Stimulated activated CD8-positive, alpha-beta memory T cell treated with anti-CD3 and anti-CD28 coated beads, Interleukin-4, amount 100 ng/mL, for 48 hours (primary cell): ENCODE results near the gene IMMP2L.
"Not testable (repeated sequence)": the region's sequence is repeated elsewhere in the genome, so short reads cannot be mapped to it uniquely, and the experiment has no call there.

ENCODE experiments used
- DNase-seq: peaks from one replicate; pipeline ENCODE4 v3.0.0-alpha.2; 2020

The IMMP2L gene

GRCh38 chr7:111505422-111505821 lies 56.9 kb downstream of the IMMP2L start:
- not testable (repeated sequence) for DNase-seq

GRCh38 chr7:111501799-111502198 lies 60.5 kb downstream of the IMMP2L start:
- DNase-seq = not testable (repeated sequence)

DNA sequence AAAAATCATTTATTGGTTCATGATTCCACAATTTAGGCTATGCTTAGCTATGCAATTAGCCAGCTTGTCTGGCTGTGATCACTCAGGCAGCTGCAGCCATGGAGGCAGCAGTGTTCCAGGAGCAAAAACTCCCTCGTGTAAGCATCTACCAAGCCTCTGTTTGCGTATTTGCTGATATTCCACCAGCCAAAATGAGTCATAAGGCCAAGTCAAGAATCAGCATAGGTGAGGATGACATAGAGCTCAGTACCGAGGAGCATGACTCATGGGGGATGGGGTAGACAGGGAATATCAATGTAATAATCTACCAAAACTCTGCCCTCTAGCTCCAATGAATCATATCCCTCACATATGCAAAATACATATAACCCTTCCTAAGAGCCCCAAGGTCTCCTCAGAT lies 63.3 kb downstream of the IMMP2L start:
- DNase-seq = no peak

DNA sequence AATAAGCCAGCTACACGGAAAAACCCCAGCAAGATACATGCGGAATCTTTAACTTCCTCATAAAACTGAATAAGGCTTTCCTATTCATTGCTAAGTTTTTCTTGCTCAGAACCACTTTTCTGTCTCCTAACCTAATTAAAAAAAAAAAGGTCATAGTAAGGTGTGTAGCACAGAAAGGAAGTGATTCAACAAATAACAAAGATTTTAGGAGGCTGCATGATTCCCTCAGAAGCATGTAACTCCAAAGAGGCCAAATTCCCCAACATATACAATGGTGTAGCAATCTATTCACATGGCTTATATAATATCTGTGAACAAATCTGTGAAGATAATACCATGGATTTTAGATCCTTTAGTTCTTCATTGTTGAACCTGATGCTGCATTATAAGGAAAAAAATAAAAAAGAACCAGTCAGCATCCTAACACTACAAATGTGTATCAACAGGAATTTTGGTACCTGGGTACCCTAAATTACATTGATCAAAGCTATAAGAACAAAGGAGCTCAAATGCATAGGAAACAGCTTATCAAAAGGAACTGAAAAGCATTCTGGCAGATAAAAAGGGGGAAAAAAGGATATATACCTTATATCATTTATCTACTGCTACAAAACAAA lies 63.8 kb downstream of the IMMP2L start:
- no peak for DNase-seq

DNA sequence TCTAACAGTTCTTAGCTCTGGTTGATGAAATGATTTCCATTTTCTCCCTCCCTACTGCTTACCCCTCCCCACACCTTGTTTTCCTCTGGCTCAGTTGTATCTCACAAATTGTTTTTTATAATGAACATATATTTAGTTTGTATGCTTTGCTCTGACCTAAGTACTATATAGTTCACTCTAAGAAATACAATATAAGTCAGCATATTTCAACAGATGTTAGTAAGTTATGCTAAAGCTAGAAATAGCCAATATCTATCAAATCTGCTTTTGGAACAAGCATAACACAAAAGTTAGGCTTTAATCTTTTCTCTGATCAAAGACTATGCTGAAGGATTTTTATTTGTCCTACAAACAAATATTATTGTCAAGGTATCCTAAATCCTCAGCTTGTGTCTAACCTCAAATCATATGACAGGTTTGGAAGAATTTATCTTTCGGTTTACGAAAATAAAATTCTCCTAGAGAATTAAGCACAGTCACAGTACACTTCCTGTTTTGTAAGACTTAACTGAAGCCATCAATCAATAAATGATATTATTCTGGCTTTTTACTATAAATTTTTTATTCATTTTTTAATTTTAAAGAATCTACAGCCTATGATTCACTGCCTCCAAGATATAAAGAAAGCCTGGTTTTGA lies 67.0 kb downstream of the IMMP2L start:
- DNase-seq = no peak

GRCh38 chr7:111492234-111492633 lies 70.1 kb downstream of the IMMP2L start:
- DNase-seq = no peak

- DNase-seq = no peak
Observed at GRCh38 chr7:111486472-111487142, 75.7 kb downstream of the IMMP2L start.

- DNase-seq = no peak
Observed at GRCh38 chr7:111485701-111486380, 76.5 kb downstream of the IMMP2L start.

- no peak for DNase-seq
Observed at GRCh38 chr7:111483078-111483477, 79.2 kb downstream of the IMMP2L start.

DNA sequence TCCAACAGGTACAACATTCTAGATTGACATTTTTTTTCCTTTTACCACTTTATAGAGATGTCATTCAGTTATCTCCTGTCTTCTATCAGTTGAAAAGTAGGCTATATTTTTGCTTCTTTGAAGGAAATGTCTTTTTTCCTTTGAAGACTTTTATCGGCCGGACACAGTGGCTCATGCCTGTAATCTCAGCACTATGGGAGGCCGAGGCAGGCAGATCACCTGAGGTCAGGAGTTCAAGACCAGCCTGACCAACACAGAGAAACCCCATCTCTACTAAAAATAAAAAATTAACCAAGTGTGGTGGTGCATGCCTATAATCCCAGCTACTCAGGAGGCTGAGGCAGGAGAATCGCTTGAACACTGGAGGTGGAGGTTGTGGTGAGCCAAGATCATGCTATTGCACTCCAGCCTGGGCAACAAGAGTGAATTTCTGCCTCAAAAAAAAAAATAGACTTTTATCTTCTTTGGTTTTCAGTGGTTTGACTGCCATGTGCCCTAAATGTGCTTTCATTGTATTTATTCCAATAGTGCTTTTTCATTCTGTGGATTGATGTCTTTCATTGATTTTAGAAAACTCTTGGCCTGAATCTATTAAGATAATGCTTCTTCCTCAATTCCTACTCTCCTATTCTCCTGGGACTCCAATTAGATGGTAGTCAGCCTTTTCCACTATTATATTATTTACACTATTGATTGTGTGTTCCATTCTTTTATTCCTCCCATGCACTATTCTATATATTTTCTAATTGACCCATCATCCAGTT lies 84.6 kb downstream of the IMMP2L start:
- no peak for DNase-seq

DNA sequence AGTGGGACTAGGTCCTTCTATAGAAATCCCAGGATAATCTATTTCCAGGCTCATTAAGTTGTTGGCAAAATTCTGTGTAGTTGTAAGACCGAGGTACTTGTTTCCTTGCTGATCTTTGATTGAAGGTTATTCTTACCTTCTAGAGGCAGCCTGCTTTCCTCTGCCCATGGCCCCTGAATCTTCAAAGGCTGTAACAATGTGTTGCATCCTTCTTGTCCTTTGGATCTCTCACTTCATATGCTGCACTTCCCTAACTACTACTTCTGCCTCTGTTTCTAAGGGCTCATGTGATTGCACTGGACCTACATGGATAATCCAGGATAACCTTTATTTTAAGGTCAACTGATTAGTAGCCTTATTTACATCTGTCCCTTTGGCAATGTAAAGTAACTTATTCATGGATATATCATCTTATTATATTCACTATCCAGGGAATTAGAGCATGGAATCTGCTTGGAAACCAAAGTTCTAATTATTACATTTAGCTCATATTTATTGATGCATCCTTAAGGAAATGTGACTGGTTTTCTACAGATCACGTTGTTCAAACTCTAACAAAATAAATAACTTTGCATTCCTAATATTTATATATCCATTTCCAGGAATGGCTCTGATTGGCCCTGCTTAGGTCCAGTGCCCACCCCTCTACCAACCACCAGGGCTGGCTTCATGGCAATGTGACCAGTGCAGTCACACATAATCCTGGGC lies 85.6 kb downstream of the IMMP2L start:
- no peak for DNase-seq

DNA sequence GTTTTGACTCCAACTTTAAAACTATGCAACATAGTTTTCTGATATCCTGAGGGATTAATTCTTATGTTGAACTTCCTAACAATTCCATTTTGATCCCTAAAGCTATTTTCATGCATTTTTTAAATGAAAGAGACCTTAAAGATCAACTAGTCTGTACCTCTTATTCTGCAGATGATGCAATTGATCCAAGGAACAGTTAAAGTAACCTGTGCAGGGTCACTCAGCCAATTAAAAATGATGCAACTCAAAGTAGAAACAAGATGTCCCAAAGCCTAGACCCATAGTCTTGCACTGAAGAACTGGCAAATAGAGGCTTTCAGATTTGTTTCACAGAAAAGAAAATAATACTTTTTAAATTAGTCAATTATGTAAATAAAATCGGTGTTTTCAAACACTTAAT lies 86.3 kb downstream of the IMMP2L start:
- no peak for DNase-seq

GRCh38 chr7:111475419-111475748 lies 86.9 kb downstream of the IMMP2L start:
- DNase-seq = no peak

DNA sequence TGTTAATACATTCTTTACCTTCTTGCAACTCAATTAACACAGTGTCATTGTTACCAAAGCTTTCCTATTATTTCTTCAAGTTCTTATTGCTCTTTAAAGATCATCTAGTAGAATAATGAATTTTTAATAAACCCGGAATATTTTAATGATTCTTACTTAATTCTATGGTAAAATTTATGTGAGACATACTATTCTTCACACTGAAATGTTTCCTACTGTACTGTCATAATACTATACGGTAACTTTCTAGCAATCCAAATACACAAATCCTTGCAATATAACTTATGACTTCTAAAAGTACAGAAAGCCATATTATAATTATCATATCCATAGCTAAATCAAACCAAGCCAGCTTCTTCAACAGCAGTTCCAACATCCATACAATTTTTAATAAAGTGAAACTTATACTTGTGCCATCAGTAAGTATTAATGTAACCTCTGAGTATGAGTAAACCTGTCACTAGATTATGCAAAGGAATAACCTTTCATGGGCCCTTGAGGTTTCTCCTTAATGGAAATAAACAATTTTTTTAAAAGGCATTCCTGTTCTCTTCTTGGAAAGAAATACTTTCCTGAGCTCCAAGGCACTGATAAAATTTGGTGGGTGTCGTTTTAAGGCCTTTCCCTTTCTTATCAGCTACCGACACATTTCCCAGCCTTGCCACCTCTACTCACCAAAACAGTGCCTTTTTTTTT lies 87.4 kb downstream of the IMMP2L start:
- no peak for DNase-seq

DNA sequence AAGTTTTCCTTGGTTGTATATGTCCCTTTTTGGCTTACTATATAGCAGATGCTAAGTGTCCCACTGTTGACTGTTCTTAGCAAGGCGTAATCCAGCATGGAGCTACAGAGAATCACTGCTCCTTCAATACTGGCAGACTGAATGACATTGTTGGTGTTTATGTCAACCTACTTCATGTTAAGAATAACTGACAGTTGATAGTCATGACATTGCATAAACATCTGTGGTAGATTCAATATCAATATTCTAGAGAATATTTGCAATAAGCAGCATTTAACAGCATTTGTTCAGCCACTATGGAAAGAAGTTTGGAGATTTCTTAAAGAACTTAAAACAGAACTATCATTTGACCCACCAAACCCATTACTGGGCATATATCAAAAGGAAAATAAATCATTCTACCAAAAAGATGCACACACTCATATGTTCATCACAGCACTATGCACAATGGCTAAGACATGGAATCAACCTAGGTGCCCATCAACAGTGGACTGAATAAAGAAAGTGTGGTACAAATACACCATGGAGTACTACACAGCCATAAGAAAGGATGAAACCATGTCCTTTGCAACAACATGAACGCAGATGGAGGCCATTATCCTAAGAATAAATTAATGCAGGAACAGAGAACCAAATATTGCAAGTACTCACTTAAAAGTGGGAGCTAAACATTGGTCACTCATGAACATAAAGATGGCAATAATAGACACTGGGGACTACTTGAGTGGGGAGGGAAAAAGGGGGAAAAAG lies 88.7 kb downstream of the IMMP2L start:
- no peak for DNase-seq

- DNase-seq = no peak
Observed at GRCh38 chr7:111470998-111471397, 91.3 kb downstream of the IMMP2L start.

- not testable (repeated sequence) for DNase-seq
Observed at GRCh38 chr7:111469894-111470293, 92.4 kb downstream of the IMMP2L start.

DNA sequence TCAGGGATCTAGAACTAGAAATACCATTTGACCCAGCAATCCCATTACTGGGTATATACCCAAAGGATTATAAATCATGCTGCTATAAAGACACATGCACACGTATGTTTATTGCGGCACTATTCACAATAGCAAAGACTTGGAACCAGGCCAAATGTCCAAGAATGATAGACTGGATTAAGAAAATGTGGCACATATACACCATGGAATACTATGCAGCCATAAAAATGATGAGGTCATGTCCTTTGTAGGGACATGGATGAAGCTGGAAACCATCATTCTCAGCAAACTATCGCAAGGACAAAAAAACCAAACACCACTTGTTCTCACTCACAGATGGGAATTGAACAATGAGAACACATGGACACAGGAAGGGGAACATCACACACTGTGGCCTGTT lies 96.5 kb downstream of the IMMP2L start:
- DNase-seq = not testable (repeated sequence)

DNA sequence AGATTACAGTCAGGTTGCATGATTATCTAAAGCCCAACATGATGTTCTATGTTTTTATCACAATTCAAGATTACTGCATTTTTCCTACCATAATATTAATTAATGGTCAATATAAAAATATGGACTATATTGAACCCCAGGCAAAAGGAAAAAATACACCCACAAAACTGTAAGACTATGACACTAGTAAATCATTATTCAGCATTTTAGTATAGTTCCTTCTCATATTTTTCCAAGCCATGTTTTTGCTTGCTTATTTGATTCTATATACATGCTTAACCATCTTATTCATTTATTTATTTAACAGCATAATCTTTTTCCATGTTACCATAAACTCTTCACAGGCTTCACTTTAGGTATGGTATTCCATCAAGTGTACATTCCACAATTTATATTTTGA lies 101.6 kb downstream of the IMMP2L start:
- DNase-seq = no peak

DNA sequence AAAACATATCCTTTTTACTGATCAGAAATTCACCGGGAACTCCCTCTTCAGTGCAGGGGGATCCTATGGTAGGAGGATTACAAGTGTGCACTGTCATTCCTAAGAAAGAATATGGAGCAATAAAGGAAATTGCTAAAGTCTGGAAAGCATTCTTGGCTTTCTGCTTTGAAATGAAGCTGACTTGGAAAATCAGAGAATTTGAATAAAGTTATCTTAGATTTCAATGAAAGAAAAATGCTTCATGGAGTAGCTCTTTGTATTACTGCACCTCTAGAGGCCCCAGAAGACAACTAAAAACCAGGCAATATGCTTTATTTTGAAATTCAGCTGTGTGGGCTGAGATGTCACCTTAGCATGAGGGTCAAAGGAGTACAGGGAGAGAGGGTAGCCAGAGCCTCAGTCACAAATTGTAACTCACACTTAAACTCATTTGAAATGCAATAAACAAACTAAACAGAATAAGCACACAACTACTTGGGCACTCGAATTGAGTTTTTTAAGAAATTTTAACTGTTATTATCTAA lies 102.5 kb downstream of the IMMP2L start:
- no peak for DNase-seq
